ENCODE results near the gene ICA1L.
A peak's percentile ranks its signal among the peaks of the same experiment; 100 is the strongest.
"Not testable (repeated sequence)": the region's sequence is repeated elsewhere in the genome, so short reads cannot be mapped to it uniquely, and the experiment has no call there.

ICA1L gene

GRCh38 chr2:202858601-202859000 lies 13.0 kb downstream of the ICA1L start:
- no peaks in the 10 kb centered on the region for H4K20me1 ChIP-seq (ENCODE audit: insufficient read depth, low read length)
- H3K79me2 ChIP-seq (ENCODE audit: low read length), result no peaks in the 10 kb centered on the region
- H3K4me2 ChIP-seq (ENCODE audit: low read length), result no peak overlapping the region

GRCh38 chr2:202849343-202849742 lies 22.2 kb downstream of the ICA1L start:
- H3K27me3 ChIP-seq (ENCODE audit: low read depth, low read length); H3K79me2 ChIP-seq (ENCODE audit: low read length); H3K36me3 ChIP-seq (replicated peaks; ENCODE audit: low read depth, low read length); H2AFZ ChIP-seq (ENCODE audit: low read depth, low read length); H4K20me1 ChIP-seq (ENCODE audit: insufficient read depth, low read length); H3K9me3 ChIP-seq (ENCODE audit: insufficient read depth, low read length): not testable (repeated sequence)
- peak overlapping the region; percentile 67 for H3K4me3 ChIP-seq (ENCODE audit: low read length)
- H3K9ac ChIP-seq (ENCODE audit: low read length), result peak overlapping the region; percentile 83
- H3K4me2 ChIP-seq (ENCODE audit: low read length), result peak overlapping the region; percentile 85
- peak overlapping the region; percentile 95 for H3K27ac ChIP-seq (ENCODE audit: low read length)
- H3K4me1 ChIP-seq (ENCODE audit: low read length), result peaks cover 26% of the 10 kb centered on the region

More at GRCh38 chr2:202858601-202859000, 13.0 kb downstream of the ICA1L start:
- Histone ChIP-seq H3K4me3 (ENCODE audit: low read length) (no peak overlapping the region), H3K36me3 (replicated peaks; ENCODE audit: low read depth, low read length) (no peaks in the 10 kb centered on the region), H3K9me3 (ENCODE audit: insufficient read depth, low read length) (no peaks in the 10 kb centered on the region), H3K4me1 (ENCODE audit: low read length) (no peaks in the 10 kb centered on the region), H3K9ac (ENCODE audit: low read length) (no peak overlapping the region), H3K27me3 (ENCODE audit: low read depth, low read length) (no peaks in the 10 kb centered on the region), H3K27ac (ENCODE audit: low read length) (no peak overlapping the region), H2AFZ (ENCODE audit: low read depth, low read length) (no peak overlapping the region)
- no peak for TF ChIP-seq EZH2phosphoT487 (IDR thresholded peaks at IDR 0.05; ENCODE audit: low read depth)
- TF ChIP-seq CTCF (IDR thresholded peaks at IDR 0.05; ENCODE audit: low read depth, low read length), result no peak

- Histone ChIP-seq H3K27me3 (ENCODE audit: low read depth, low read length) (no peaks in the 10 kb centered on the region), H3K4me1 (ENCODE audit: low read length) (peaks cover 26% of the 10 kb centered on the region), H3K9ac (ENCODE audit: low read length) (peak overlapping the region; percentile 83), H4K20me1 (ENCODE audit: insufficient read depth, low read length) (no peaks in the 10 kb centered on the region), H3K79me2 (ENCODE audit: low read length) (no peaks in the 10 kb centered on the region), H3K9me3 (ENCODE audit: insufficient read depth, low read length) (peaks cover 3% of the 10 kb centered on the region; the same call in 1 of the 2 replicates), H3K4me2 (ENCODE audit: low read length) (peak overlapping the region; percentile 85), H3K4me3 (ENCODE audit: low read length) (peak overlapping the region; percentile 67), H3K36me3 (replicated peaks; ENCODE audit: low read depth, low read length) (peaks cover 8% of the 10 kb centered on the region), H3K27ac (ENCODE audit: low read length) (peak overlapping the region; percentile 95), H2AFZ (ENCODE audit: low read depth, low read length) (no peak overlapping the region)
- TF ChIP-seq EZH2phosphoT487 (IDR thresholded peaks at IDR 0.05; ENCODE audit: low read depth) (no peak), CTCF (IDR thresholded peaks at IDR 0.05; ENCODE audit: low read depth, low read length) (no peak)
These were observed 22.8 kb downstream of the ICA1L start for GRCh38 chr2:202848813-202849212.

DNA sequence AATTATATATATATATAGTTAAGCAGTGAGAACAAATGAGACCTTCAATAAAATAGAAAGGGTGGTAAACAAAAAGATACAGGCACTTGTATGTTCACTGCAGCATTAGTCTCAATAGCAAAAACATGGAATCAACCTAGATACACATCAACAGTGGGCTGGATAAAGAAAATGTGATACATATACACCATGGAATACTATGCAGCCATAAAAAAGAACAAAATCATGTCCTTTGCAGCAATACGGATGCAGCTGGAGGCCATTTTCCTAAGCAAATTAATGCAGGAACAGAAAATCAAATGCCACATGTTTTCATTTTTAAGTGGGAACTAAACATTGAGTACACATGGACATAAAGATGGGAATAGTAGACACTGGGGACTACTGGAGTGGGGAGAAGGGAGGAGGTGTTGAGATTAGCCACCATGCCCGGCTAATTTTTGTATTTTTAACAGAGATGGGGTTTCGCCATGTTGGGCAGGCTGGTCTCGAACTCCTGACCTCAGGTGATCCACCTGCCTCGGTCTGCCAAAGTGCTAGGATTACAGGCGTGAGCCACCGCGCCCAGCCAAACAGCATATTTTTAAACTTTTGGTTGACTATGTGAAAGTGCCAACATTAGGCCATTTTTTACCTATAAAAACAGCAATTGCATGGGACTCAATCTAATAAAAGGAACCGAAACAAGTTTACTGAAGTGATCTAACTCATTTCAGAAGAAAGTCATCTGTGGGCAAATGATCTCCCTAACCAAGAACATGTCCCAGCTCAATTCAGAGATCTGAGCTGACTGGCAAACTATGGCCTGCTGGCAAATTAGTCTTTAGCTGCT lies 23.7 kb downstream of the ICA1L start:
- peak overlapping the region; percentile 95 for H3K27ac ChIP-seq (ENCODE audit: low read length)

More for the DNA sequence above, 23.7 kb downstream of the ICA1L start:
- Histone ChIP-seq H3K36me3 (replicated peaks; ENCODE audit: low read depth, low read length) (peaks cover 17% of the 10 kb centered on the region), H4K20me1 (ENCODE audit: insufficient read depth, low read length) (no peaks in the 10 kb centered on the region), H3K9me3 (ENCODE audit: insufficient read depth, low read length) (peaks cover 12% of the 10 kb centered on the region), H3K27me3 (ENCODE audit: low read depth, low read length) (no peaks in the 10 kb centered on the region), H3K4me2 (ENCODE audit: low read length) (peak overlapping the region; percentile 85), H2AFZ (ENCODE audit: low read depth, low read length) (no peak overlapping the region), H3K9ac (ENCODE audit: low read length) (peak overlapping the region; percentile 83), H3K4me3 (ENCODE audit: low read length) (peak overlapping the region; percentile 67), H3K79me2 (ENCODE audit: low read length) (no peaks in the 10 kb centered on the region), H3K4me1 (ENCODE audit: low read length) (peaks cover 26% of the 10 kb centered on the region)
- TF ChIP-seq EZH2phosphoT487 (IDR thresholded peaks at IDR 0.05; ENCODE audit: low read depth) (no peak), CTCF (IDR thresholded peaks at IDR 0.05; ENCODE audit: low read depth, low read length) (no peak)
